ENCODE results near the gene AP1AR. TPM values are rescaled to one million over a fixed set of nuclear protein-coding genes. Genes with fewer than 3 reads are reported as not detected.

Gene AP1AR
- total and polyA plus RNA-seq, 3 donors from 2014 or later: 22.6 to 29.4 (median 24.6) TPM

GRCh38 chr4:112287258-112287989, 55.8 kb downstream of the AP1AR start:
- Histone ChIP-seq H3K4me1 (no peaks in the 10 kb centered on the region), H3K27ac (no peak overlapping the region), H3K36me3 (ENCODE audit: low read depth, missing control alignments) (no peaks in the 10 kb centered on the region), H3K9me3 (no peaks in the 10 kb centered on the region), H3K27me3 (no peaks in the 10 kb centered on the region), H3K4me3 (no peak overlapping the region)
- DNase-seq: no peak
- intact Hi-C loops (cut with DNase I; ENCODE audit: low total_unique reads): no loop called here
- no peak for TF ChIP-seq POLR2A (IDR thresholded peaks at IDR 0.05)
- no peak for TF ChIP-seq CTCF (IDR thresholded peaks at IDR 0.05)
- 80 to 92% methylated on average over 8 of the region's 8 CpGs for WGBS, 2 donors

DNA sequence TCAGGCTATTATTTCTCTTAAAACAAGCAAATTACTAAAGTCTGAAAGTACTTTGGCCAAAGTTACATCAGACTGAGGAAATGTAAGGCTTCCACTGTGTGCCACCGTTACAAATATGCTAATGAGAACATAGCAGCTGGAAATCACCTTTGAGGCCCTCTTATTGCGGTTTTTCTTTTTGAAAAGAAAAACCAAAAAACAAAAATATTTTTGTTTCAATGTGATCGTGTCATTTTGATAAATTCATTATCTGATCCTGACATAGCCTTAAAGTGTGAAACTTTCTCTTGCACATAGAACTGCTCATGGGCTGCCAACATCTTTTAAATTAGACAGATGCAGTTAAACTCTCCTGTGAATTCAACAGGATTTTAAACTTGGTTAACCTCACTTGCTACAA, 56.9 kb downstream of the AP1AR start:
- no peaks in the 10 kb centered on the region for H3K36me3 ChIP-seq (ENCODE audit: low read depth, missing control alignments)
- TF ChIP-seq POLR2A (IDR thresholded peaks at IDR 0.05): no peak
- no peak for TF ChIP-seq CTCF (IDR thresholded peaks at IDR 0.05)
- no peak overlapping the region for H3K27ac ChIP-seq
- DNase-seq: no peak
- no peaks in the 10 kb centered on the region for H3K9me3 ChIP-seq
- H3K27me3 ChIP-seq: no peaks in the 10 kb centered on the region
- intact Hi-C loops (cut with DNase I; ENCODE audit: low total_unique reads): no loop called here
- WGBS, 2 donors: 80 to 88% methylated on average over 3 of the region's 3 CpGs
- H3K4me1 ChIP-seq: no peaks in the 10 kb centered on the region
- H3K4me3 ChIP-seq: no peak overlapping the region

GRCh38 chr4:112289407-112290253, 58.0 kb downstream of the AP1AR start:
- TF ChIP-seq POLR2A (IDR thresholded peaks at IDR 0.05) (no peak), CTCF (IDR thresholded peaks at IDR 0.05) (no peak)
- Histone ChIP-seq H3K27ac (no peak overlapping the region), H3K9me3 (no peaks in the 10 kb centered on the region), H3K27me3 (no peaks in the 10 kb centered on the region), H3K36me3 (ENCODE audit: low read depth, missing control alignments) (no peaks in the 10 kb centered on the region), H3K4me3 (no peak overlapping the region), H3K4me1 (no peaks in the 10 kb centered on the region)
- intact Hi-C loops (cut with DNase I; ENCODE audit: low total_unique reads): no loop called here
- WGBS, 2 donors: 80 to 90% methylated on average over 10 of the region's 10 CpGs
- no peak for DNase-seq

GRCh38 chr4:112290341-112290740, 58.8 kb downstream of the AP1AR start:
- Histone ChIP-seq H3K36me3 (ENCODE audit: low read depth, missing control alignments) (no peaks in the 10 kb centered on the region), H3K4me1 (no peaks in the 10 kb centered on the region), H3K9me3 (no peaks in the 10 kb centered on the region), H3K27me3 (no peaks in the 10 kb centered on the region), H3K4me3 (no peak overlapping the region), H3K27ac (no peak overlapping the region)
- TF ChIP-seq CTCF (IDR thresholded peaks at IDR 0.05) (no peak), POLR2A (IDR thresholded peaks at IDR 0.05) (no peak)
- no peak for DNase-seq
- intact Hi-C loops (cut with DNase I; ENCODE audit: low total_unique reads): no loop called here
- WGBS, 2 donors: 71 to 83% methylated on average over 3 of the region's 3 CpGs
